Sigmoid colon (tissue), 7 donors: ENCODE data around the gene CTXND1. TPM values are rescaled to one million over a fixed set of nuclear protein-coding genes. Genes with fewer than 3 reads are reported as not detected.

Source experiments
- DNase-seq: peaks from one replicate; pipeline ENCODE4 v3.0.0-alpha.2; 2019
- H3K27ac ChIP-seq, 4 donors: fragments of 200-600 bp; sonication (generic); one replicate each; pipeline ENCODE4 v1.5.1; 2016 to 2019; ENCODE audit warnings: mild to moderate bottlenecking in 1 of 4
- H3K27me3 ChIP-seq, 3 donors: fragments of 200-600 bp; sonication (generic); one replicate each; pipeline ENCODE4 v1.5.1; 2019; ENCODE audit warnings: mild to moderate bottlenecking in 1 of 3
- H3K36me3 ChIP-seq, 4 donors: fragments of 200-600 bp; sonication (generic); one replicate each; pipeline ENCODE4 v1.5.1; 2016 to 2019
- H3K4me1 ChIP-seq, 4 donors: fragments of 200-600 bp; sonication (generic); one replicate each; pipeline ENCODE4 v1.5.1; 2017 to 2019
- H3K4me3 ChIP-seq, 4 donors: fragments of 200-600 bp; sonication (generic); one replicate each; pipeline ENCODE4 v1.5.1; 2017 to 2019; ENCODE audit warnings: mild to moderate bottlenecking in 2 of 4, moderate library complexity in 1 of 4
- H3K9me3 ChIP-seq, 4 donors: fragments of 200-600 bp in 3 of 4; sonication (generic) in 3 of 4; one replicate each; pipeline versions ENCODE4 v1.5.1 to v1.6.1; 2013 to 2019
- EP300 ChIP-seq, 4 donors: sonication (generic); formaldehyde crosslinking; IDR thresholded peaks; one replicate each; pipeline ENCODE4 v1.6.1; 2017; ENCODE audit warnings: antibody characterized with exemption in 4 of 4
- POLR2A ChIP-seq, 2 donors: fragments of 450-650 bp; IDR thresholded peaks; one replicate each; pipeline ENCODE4 v1.6.1; 2016; ENCODE audit warnings: antibody characterized with exemption in 2 of 2, mild to moderate bottlenecking in 2 of 2, moderate library complexity in 2 of 2
- POLR2AphosphoS5 ChIP-seq, 4 donors: sonication (generic); formaldehyde crosslinking; IDR thresholded peaks; one replicate each; pipeline ENCODE4 v1.6.1; 2017; ENCODE audit warnings: antibody characterized with exemption in 4 of 4
- WGBS, 2 donors: extraction: QIAGEN DNeasy Blood & Tissue Kit; methylation state at CpG; one replicate each; pipeline ENCODE4 v1.1.7; 2013; 5-methylcytosine and 5-hydroxymethylcytosine counted together
- intact Hi-C: fragments of 100-400 bp; cut with DNase I; formaldehyde crosslinking; loops from one replicate; pipeline ENCODE4 v1.15.1; 2023
- polyA plus RNA-seq, 3 donors: library from polyadenylated mRNA; stranded (reverse); fragments of 200-250 nt; gene quantifications; one replicate each; pipeline ENCODE4 v1.2.3, GENCODE V29; 2013
- total RNA-seq, 4 donors: library from RNA; depleted of rRNA; stranded (reverse); fragments of >200 nt; gene quantifications; one replicate each; pipeline ENCODE4 v1.1.0, GENCODE V29; 2016
- TF ChIP-seq, protein P1 (sequence below), 4 experiments: fragments of 450-650 bp in 3 of 4; fragments of 200-600 bp in 1 of 4; IDR thresholded peaks; one replicate each; pipeline ENCODE4 v1.5.1; 2016 to 2019; ENCODE audit warnings: antibody characterized with exemption in 4 of 4, mild to moderate bottlenecking in 3 of 4, moderate library complexity in 2 of 4
- donor health status: healthy with polysubstance abuse.
- donor health status: Bipolar disorder and iron deficiency.
- donor health status: healthy.

Gene CTXND1
- total and polyA plus RNA-seq, 7 donors: 0.16 to 0.71 (median 0.55) TPM

GRCh38 chr15:80251428-80252120, 439 bp downstream of the CTXND1 start:
- peak overlapping the region in 3 of 4 donors; percentile 38 to 48 (median 45) for H3K4me3 ChIP-seq
- intact Hi-C loops: no loop called here
- H3K27ac ChIP-seq: peak overlapping the region; percentile 4 to 61 (median 21)

GRCh38 chr15:80250614-80251427, 1.2 kb downstream of the CTXND1 start:
- peak; percentile 19 for DNase-seq
- Histone ChIP-seq H3K4me1 (peaks cover 0 to 13% (median 11%) of the 10 kb centered on the region in 4 donors), H3K4me3 (peak overlapping the region in 3 of 4 donors; percentile 38 to 48 (median 45)), H3K27ac (peak overlapping the region in 3 of 4 donors; percentile 4 to 61 (median 24)), H3K36me3 (no peaks in the 10 kb centered on the region), H3K27me3 (peaks cover 11 to 83% (median 25%) of the 10 kb centered on the region in 3 donors), H3K9me3 (no peaks in the 10 kb centered on the region)
- TF ChIP-seq POLR2AphosphoS5 (IDR thresholded peaks at IDR 0.05) (no peak), POLR2A (IDR thresholded peaks at IDR 0.05) (no peak), EP300 (IDR thresholded peaks at IDR 0.05) (no peak)
- TF ChIP-seq, protein P1, sequence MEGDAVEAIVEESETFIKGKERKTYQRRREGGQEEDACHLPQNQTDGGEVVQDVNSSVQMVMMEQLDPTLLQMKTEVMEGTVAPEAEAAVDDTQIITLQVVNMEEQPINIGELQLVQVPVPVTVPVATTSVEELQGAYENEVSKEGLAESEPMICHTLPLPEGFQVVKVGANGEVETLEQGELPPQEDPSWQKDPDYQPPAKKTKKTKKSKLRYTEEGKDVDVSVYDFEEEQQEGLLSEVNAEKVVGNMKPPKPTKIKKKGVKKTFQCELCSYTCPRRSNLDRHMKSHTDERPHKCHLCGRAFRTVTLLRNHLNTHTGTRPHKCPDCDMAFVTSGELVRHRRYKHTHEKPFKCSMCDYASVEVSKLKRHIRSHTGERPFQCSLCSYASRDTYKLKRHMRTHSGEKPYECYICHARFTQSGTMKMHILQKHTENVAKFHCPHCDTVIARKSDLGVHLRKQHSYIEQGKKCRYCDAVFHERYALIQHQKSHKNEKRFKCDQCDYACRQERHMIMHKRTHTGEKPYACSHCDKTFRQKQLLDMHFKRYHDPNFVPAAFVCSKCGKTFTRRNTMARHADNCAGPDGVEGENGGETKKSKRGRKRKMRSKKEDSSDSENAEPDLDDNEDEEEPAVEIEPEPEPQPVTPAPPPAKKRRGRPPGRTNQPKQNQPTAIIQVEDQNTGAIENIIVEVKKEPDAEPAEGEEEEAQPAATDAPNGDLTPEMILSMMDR (IDR thresholded peaks at IDR 0.05): no peak
- WGBS, 2 donors: 27 to 61% methylated on average over 20 of the region's 20 CpGs
- intact Hi-C loops: no loop called here

More at GRCh38 chr15:80251428-80252120, 439 bp downstream of the CTXND1 start:
- DNase-seq: peak; percentile 47
- Histone ChIP-seq H3K36me3 (no peaks in the 10 kb centered on the region), H3K27me3 (peaks cover 11 to 87% (median 25%) of the 10 kb centered on the region in 3 donors), H3K4me1 (peaks cover 0 to 13% (median 11%) of the 10 kb centered on the region in 4 donors), H3K9me3 (no peaks in the 10 kb centered on the region)
- no peak for TF ChIP-seq POLR2AphosphoS5 (IDR thresholded peaks at IDR 0.05)
- TF ChIP-seq POLR2A (IDR thresholded peaks at IDR 0.05): no peak
- TF ChIP-seq EP300 (IDR thresholded peaks at IDR 0.05): no peak
- TF ChIP-seq, protein P1 (IDR thresholded peaks at IDR 0.05): no peak
- WGBS, 2 donors: 1 to 2% methylated on average over 79 of the region's 79 CpGs

- 17 to 63% methylated on average over 2 of the region's 2 CpGs for WGBS, 2 donors
- Histone ChIP-seq H3K9me3 (no peaks in the 10 kb centered on the region), H3K27me3 (peaks cover 11 to 75% (median 25%) of the 10 kb centered on the region in 3 donors), H3K36me3 (no peaks in the 10 kb centered on the region), H3K4me3 (no peak overlapping the region), H3K27ac (no peak overlapping the region), H3K4me1 (peaks cover 0 to 13% (median 11%) of the 10 kb centered on the region in 4 donors)
- no peak for DNase-seq
- TF ChIP-seq EP300 (IDR thresholded peaks at IDR 0.05) (no peak), POLR2AphosphoS5 (IDR thresholded peaks at IDR 0.05) (no peak), POLR2A (IDR thresholded peaks at IDR 0.05) (no peak)
- TF ChIP-seq, protein P1 (IDR thresholded peaks at IDR 0.05): no peak
- intact Hi-C loops: loop anchor here (10.0 kb wide), 1 partner anchor 175 kb away; no protein-coding TSS in a partner anchor
Measured at GRCh38 chr15:80249973-80250372, 2.0 kb downstream of the CTXND1 start.

- intact Hi-C loops: loop anchor here (10.0 kb wide), 1 partner anchor 173 kb away; no protein-coding TSS in a partner anchor
- TF ChIP-seq POLR2AphosphoS5 (IDR thresholded peaks at IDR 0.05): no peak
- no peak for TF ChIP-seq EP300 (IDR thresholded peaks at IDR 0.05)
- TF ChIP-seq, protein P1 (IDR thresholded peaks at IDR 0.05): no peak
- no peak for TF ChIP-seq POLR2A (IDR thresholded peaks at IDR 0.05)
- H3K9me3 ChIP-seq: no peaks in the 10 kb centered on the region
- no peak overlapping the region for H3K4me3 ChIP-seq
- no peaks in the 10 kb centered on the region for H3K36me3 ChIP-seq
- H3K27me3 ChIP-seq: peaks cover 10 to 50% (median 17%) of the 10 kb centered on the region in 3 donors
- H3K4me1 ChIP-seq: peaks cover 0 to 12% (median 10%) of the 10 kb centered on the region in 4 donors
- peak; percentile 11 for DNase-seq
- 7 to 38% methylated on average over 1 of the region's 1 CpG for WGBS, 2 donors
- H3K27ac ChIP-seq: peak overlapping the region in 3 of 4 donors; percentile 2 to 43 (median 17)
Measured at GRCh38 chr15:80247320-80247719, 4.7 kb downstream of the CTXND1 start.
